Thoracic aorta (tissue), 2 donors: Measurements from ENCODE around the gene AMY2A. TPM values are rescaled to one million over a fixed set of nuclear protein-coding genes. Genes with fewer than 3 reads are reported as not detected.

Experiments used
- total RNA-seq, 2 donors: library from RNA; depleted of rRNA; stranded (reverse); fragments of >200 nt; gene quantifications; one replicate each; pipeline versions ENCODE4 v1.1.0 to v1.2.3, GENCODE V29; 2016

The AMY2A gene
- total RNA-seq, 2 donors from 2014 or later, result 4.7 TPM; not detected in 1

Other genes with a start within 250 kb of the AMY2A start
- 10 to 100 TPM; 38.6 to 41.1 TPM for gene RNPC3, start 91.7 kb upstream of the AMY2A start, total RNA-seq
- gene AMY2B, start 45.8 kb upstream of the AMY2A start, total RNA-seq, result 10 to 100 TPM; 16.9 to 17.1 TPM
- not detected for gene AMY1A, start 38.3 kb downstream of the AMY2A start, total RNA-seq
- not detected for gene AMY1B, start 78.8 kb downstream of the AMY2A start, total RNA-seq
- not detected for gene AMY1C, start 132.5 kb downstream of the AMY2A start, total RNA-seq